Stimulated activated CD8-positive, alpha-beta memory T cell treated with anti-CD3 and anti-CD28 coated beads, Interleukin-15, amount 100 ng/mL, for 4 hours (primary cell): Measurements from ENCODE around the gene CYB5B.

Source experiments
- DNase-seq, 2 donors: peaks; one replicate each; pipeline ENCODE4 v3.0.0-alpha.2; 2020; ENCODE audit warnings: low read depth in 2 of 2

Gene CYB5B

DNA sequence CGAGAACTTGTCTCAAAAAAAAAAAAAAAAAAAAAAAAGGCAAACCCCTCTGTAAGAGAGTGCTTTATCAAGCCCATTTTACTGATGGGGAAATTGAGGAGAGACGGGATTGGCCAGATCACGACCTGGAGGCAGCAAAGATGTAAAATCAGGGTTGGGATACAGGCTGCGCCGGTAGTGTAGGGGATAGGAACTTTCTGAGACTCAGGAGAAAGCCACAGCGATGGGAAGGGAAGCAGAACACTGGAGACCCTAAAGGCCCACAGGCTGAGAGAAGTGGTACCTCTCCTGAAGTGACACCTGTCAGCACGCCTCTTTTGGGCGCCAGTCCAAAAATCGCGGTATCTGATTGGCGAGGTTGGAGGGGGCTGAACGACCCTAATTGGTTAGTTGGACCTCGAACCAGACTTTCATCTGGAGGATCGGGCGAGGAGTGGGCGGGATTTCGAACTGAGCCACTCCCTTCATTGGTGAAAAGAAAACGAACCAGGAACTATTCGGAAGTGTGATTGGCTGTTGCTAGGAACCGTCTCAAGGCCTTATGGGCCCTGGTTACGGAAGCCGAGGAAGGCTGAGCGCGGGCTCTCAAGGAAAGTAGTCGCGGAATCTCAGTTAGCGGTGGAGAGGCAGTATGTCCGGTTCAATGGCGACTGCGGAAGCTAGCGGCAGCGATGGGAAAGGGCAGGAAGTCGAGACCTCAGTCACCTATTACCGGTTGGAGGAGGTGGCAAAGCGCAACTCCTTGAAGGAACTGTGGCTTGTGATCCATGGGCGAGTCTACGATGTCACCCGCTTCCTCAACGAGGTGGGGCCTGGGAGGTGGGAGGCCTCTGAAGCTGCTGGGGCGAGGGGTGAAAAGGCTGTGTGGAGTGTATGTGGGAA is at the start of gene CYB5B:
TSS of gene CYB5B (plus strand) at position 567 of the 882 bp plus-strand sequence. CDS start at position 632, 65 bp downstream.
- DNase-seq: peak; percentile 86 to 94

DNA sequence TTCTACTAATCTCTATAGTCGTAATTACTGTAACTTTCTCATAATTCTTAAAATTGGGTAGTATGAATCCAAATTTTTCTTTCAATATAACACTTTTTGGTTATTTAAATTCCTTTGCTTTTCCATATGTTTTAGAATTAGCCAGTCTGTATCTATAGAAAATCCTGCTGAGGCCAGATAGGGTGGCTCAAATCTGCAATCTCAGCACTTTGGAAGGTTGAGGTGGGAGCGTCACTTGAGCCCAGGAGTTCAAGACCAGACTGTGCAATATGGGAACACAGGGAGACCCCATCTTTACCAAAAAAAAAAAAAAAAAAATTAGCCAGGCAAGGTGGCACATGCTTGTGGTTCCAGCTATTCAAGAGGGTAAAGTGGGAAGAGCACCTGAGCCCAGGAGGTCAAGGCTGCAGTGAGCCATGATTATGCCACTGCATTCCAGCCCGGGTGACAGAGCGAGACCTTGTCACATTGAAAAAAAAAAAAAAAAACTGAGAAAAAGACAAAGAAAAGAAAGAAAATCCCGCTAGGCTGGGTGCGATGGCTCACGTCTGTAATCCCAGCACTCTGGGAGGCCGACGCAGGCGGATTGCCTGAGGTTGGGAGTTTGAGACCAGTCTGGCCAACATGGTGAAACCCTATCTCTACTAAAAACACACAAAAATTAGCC is 47.9 kb upstream of the CYB5B start:
- no peak for DNase-seq

DNA sequence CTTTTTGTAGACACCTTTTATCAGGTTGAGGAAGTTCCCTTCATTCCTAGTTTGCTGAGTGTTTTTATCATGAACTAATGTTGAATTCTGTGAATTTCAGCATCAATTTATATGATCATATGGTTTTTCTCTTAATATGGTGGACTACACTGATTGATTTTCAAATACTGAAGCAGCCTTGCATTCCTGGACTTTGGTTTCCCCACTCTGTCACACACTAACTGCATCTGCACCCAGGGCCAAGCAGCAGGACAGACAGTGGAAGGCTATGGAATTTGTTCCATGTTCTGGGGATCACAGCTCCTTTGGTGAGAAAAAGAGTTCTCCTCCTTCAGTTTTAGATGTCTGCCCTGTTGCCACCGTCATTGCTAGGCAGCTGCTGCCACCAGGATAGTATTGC is 46.4 kb upstream of the CYB5B start:
- DNase-seq: no peak

- no peak for DNase-seq
These were observed 45.7 kb upstream of the CYB5B start for GRCh38 chr16:69378760-69379159.

GRCh38 chr16:69381231-69381630 is 43.2 kb upstream of the CYB5B start:
- DNase-seq: no peak

DNA sequence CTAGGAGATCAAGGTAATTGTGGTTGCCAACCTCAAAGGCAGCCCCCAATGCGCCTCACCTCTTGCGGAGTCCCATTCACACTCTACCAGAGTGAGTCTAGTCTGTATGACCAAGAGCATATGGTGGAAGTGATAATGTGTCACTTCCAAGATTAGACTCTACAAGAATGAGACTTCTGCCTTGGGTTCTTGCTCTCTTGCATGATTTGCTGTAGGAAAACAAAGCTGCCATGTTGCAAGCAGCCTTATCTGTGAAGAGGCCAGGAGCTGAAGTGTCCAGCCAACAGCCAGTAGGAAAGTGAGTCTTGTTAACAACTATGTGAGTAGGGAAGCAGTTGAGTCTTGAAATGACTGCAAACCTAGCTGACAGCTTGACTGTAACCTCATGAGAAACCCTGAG is 42.0 kb upstream of the CYB5B start:
- no peak for DNase-seq

DNA sequence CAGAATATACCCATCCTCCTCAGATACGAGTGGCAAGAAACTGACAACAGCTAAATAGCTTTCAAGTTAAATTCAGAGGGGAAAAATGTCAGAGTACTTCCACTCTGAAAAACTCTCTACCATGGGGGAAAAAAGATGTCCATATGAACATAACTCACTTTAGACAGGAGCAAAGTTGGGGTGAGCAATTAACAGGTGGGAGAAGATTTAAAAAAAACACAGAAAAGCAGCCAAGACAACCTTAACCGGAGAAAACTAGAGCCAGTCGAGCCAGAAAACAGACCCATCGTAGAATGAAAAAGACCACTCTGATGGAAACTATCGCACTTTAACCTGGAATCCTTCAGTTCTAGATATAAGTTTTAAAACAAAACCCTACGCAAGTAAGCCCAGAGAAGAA is 39.4 kb upstream of the CYB5B start:
- DNase-seq: no peak

GRCh38 chr16:69386596-69386995 is 37.8 kb upstream of the CYB5B start:
- no peak for DNase-seq

GRCh38 chr16:69393898-69394849 is 30.2 kb upstream of the CYB5B start:
- no peak for DNase-seq

- DNase-seq: no peak
These were observed 28.6 kb upstream of the CYB5B start for GRCh38 chr16:69395859-69396186.

- peak; percentile 7 to 46 for DNase-seq
These were observed 28.0 kb upstream of the CYB5B start for GRCh38 chr16:69396187-69397061.

DNA sequence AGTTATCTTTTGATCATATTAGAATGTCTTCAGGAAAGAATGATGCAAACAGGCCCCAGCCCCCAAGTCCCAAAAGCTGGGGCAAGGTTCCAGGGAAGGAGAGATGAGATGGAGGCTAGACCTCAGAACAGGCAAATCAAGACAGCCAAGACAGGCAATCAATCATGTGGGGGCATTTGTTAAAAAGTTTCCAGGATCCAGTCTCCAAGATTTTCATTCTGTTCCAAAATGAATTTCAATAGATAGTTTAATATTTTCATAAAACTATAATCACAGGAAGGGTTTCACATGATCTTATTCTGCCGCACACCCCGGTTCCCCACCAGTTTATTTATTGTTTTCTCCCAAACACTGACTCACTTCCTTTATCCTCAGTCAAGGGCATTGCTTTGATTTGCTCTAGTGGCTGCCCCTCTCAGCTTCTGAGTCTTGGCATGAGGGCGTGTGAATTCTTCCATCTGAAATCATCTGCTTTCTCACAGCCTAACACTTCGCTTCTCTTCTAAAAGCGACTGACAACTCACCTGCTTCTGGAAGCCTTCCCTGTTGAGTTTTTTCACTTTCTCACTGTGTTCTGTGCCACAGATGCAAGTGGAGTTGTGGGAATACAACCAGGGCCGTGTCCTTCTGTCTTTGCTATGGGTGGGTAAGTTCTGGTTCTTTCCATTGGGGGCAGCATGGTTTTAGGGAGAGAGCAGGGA is 26.4 kb upstream of the CYB5B start:
- no peak for DNase-seq

DNA sequence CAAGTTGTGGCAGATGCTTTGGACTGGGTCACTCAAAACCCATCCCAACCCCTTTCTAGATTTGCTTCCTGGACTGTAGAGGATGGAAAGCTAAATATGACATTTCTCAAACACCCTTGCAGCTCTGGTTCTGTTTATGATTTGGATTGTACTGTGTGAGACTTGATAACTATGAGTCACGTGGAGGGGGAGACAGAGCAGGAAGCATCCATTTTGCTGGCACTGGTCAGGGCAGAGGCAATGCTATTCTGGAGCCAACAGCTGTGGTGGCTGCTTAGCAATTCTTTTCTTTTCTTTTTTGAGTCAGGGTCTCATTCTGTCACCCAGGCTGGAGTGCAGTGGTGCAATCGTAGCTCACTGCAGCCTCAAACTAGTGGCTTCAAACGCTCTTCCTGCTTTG is 25.1 kb upstream of the CYB5B start:
- no peak for DNase-seq

GRCh38 chr16:69402439-69402838 is 22.0 kb upstream of the CYB5B start:
- no peak for DNase-seq

- DNase-seq: no peak
These were observed 20.1 kb upstream of the CYB5B start for GRCh38 chr16:69404275-69404805.

- DNase-seq: no peak
These were observed 19.1 kb upstream of the CYB5B start for GRCh38 chr16:69405326-69405725.

DNA sequence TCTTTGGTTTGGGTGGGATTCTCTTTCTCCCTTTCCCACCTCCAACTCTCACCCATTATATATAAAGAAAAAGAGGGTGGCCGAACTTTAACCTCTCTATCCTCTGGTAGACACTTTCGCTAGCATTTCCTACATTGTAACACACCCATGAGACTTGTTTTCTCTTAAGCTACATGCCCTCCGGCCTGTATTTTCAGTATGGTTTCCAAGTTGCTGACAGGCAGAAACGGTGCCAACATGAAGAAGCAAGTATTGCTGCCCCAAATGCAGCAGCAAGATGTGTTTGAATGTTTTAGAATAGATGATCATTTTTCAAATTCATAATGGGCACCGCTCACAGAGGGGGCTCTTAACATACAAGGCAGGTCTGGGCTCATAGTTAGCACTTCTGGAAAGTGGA is 18.7 kb upstream of the CYB5B start:
- DNase-seq: no peak

DNA sequence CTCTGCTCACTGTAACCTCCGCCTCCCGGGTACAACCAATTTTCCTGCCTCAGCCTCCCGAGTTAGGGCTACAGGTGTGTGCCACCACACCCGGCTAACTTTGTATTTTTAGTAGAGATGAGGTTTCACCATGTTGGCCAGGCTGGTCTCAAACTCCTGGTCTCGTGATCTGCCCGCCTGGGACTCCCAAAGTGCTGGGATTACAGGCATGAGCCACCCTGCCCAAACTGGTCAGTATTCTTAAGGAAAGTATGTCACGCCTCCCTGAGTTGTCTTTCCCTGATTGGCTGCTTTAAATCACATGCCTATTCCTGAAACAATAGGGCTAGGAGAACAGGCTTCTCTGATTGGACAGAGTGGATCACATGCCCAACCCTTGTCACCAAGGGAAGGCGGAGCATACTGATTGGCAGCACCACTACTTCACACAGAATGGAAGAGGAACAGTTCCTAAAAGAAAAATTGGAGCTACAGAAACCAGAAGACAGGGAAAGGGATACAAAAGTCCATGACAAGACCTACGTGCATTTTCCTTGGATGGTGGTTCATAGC is 17.6 kb upstream of the CYB5B start:
- no peak for DNase-seq

GRCh38 chr16:69407702-69408323 is 16.6 kb upstream of the CYB5B start:
- DNase-seq: no peak

DNA sequence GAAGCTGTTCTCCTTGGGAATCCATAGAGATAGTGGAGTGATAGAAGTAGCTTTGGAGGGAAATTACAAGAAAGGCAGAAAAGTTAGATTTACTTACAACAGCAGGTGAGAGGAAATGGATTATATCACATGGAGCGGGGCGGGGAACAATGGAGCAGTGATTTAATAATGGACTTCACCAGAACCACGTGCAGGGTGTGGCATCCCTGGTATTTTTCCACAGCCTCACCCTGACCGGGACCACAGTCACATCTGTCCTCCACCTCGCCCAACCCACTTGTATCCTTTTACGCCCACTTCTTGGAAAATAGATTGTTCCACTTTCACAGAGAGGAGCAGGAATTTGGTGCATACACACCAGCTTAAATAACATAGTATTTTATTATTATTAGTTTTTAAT is 15.9 kb upstream of the CYB5B start:
- DNase-seq: no peak
